Measurements from ENCODE around the gene PCDHB4.
"Not testable (repeated sequence)": the region's sequence is repeated elsewhere in the genome, so short reads cannot be mapped to it uniquely, and the experiment has no call there.

The PCDHB4 gene

DNA sequence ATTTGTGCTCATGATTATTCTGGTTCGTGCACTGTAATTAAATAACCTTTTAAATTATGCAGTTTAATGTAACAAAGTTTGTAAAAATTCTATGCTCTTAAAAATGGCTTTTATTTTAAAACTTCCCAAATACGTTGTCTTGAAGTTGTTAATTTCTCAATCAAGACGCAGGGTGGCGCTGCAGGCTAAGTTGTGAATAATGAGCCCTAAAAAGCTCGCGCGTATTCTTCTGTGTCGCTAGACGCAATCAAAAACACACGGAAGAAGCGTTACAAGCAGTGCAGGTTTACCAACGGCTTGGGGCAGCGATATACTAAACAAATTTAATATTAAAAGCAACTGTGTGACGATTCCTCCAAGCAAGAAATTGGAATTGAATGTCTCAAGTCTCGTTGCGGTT is at the start of gene PCDHB4:
Gene PCDHB4, plus strand, starts transcription at position 256 of the 400 bp plus-strand sequence. CDS start 181 bp downstream, outside the sequence.
- DNase-seq: no peak

DNA sequence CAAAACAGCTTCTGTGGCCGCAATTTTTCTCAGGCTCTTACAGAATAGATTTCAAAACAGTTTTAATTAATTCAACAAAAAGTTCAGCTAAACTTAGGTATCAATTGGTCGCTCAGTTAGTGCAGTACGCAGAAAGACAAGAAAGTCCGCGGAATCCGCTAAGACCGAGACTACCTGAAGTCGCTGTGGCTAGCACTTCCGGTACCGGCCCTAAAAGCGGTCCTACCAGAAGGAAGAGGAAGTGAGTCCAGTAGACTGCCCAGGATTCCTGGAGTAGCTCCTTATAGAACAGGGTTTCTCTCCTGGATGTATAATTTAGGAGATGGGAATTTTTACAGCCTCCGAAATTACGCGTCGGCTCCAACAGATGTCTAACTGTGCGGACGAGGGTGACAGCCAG is 43.8 kb upstream of the PCDHB4 start:
- DNase-seq: no peak

DNA sequence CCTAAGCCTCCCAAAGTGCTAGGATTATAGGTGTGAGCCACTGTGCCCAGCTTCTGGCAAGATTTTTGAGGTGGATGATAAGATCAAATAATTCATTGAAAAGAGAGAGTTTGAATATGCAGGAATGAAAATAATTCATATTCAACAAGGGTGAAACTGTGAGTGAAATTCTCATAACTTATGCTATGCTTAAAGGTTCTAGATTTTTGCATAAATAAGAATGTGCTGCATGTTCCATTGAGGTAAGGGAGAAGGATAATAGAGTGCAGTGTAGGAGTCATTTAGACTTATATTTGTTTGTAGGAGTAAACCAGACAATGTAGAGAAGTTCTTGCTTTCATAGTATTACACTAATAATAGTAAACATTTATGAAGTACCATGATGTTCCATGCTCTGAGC is 39.4 kb upstream of the PCDHB4 start:
- no peak for DNase-seq

DNA sequence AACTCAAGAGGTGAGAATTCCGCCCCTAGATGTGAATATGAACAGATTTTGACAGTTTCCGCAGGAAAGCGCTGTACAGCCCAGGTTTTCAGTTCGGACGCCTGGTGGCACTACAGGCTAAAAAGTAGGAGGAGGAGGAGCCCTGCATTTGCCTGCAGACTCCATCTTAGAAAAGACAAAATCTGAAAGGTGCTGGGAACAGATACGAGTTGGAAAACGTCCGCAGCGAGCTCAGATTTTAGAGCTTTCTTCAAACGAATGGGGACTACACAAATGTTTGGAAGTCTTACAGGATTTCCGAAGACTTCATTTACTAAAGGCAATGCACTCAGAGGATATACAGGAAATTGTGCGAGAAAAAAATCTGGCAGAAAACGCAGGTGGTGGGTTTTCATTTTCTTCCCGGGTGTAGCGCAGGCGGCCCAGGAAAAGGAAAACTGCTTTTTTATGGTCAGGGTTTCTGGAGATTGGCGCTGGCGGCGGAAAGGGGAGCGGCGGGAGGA is 37.1 kb upstream of the PCDHB4 start:
- DNase-seq: peak; percentile 19

DNA sequence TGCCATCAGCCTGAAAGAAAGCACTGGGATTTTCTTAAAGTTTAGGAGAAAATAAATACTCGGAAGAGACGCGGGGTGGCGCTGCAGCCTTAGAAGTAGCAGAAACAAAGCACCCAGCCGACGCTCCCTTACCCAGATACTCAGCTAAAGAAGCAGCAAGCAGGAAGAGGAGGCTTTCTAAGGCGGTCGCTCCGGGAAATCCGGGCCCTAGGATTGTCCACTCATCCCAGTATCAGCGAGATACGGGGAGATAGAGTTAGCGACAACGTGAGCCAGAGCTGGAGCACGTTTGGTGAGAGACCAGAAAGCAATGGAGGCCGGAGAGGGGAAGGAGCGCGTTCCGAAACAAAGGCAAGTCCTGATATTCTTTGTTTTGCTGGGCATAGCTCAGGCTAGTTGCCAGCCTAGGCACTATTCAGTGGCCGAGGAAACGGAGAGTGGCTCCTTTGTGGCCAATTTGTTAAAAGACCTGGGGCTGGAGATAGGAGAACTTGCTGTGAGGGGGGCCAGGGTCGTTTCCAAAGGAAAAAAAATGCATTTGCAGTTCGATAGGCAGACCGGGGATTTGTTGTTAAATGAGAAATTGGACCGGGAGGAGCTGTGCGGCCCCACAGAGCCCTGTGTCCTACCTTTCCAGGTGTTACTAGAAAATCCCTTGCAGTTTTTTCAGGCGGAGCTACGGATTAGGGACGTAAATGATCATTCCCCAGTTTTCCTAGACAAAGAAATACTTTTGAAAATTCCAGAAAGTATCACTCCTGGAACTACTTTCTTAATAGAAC is 26.9 kb upstream of the PCDHB4 start, which contains the start of gene PCDHB2:
Gene PCDHB2, plus strand, starts transcription at position 135 of the 782 bp plus-strand sequence. Its CDS starts 176 bp downstream, at position 311.
- DNase-seq: no peak

DNA sequence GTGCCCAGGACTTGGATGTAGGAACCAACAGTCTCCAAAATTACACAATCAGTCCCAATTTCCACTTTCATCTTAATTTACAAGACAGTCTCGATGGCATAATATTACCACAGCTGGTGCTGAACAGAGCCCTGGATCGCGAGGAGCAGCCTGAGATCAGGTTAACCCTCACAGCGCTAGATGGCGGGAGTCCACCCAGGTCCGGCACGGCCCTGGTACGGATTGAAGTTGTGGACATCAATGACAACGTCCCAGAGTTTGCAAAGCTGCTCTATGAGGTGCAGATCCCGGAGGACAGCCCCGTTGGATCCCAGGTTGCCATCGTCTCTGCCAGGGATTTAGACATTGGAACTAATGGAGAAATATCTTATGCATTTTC is 26.4 kb upstream of the PCDHB4 start:
- DNase-seq: no peak

DNA sequence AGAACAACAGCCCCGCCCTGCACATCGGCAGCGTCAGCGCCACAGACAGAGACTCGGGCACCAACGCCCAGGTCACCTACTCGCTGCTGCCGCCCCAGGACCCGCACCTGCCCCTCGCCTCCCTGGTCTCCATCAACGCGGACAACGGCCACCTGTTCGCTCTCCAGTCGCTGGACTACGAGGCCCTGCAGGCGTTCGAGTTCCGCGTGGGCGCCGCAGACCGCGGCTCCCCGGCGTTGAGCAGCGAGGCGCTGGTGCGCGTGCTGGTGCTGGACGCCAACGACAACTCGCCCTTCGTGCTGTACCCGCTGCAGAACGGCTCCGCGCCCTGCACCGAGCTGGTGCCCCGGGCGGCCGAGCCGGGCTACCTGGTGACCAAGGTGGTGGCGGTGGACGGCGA is 25.4 kb upstream of the PCDHB4 start:
- not testable (repeated sequence) for DNase-seq

DNA sequence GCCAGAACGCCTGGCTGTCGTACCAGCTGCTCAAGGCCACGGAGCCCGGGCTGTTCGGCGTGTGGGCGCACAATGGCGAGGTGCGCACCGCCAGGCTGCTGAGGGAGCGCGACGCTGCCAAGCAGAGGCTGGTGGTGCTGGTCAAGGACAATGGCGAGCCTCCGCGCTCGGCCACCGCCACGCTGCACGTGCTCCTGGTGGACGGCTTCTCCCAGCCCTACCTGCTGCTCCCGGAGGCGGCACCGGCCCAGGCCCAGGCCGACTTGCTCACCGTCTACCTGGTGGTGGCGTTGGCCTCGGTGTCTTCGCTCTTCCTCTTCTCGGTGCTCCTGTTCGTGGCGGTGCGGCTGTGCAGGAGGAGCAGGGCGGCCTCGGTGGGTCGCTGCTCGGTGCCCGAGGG is 25.0 kb upstream of the PCDHB4 start:
- not testable (repeated sequence) for DNase-seq

DNA sequence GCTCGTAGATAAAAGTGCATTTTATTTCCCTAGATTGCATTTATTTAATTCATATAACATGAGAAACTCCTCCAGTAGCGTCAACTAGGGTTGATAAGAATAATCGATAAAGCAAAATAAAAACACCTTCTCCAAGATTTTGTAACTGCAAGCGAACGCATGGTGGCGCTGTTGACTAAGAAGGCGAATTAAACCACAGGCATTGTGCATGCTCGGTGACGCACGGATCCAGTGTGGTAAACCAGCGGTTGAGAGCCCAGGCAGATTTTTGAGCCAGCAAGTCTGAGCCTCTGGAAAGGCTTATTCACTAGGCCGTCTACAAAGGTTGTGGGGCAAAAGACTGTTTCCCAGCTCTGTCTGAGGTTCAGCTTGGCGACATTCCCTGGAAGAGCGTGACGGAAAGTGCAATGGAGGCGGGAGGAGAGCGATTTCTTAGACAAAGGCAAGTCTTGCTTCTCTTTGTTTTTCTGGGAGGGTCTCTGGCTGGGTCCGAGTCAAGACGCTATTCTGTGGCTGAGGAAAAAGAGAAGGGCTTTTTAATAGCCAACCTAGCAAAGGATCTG is 21.3 kb upstream of the PCDHB4 start, which contains the start of gene PCDHB3:
Gene PCDHB3, plus strand, starts transcription at position 231 of the 563 bp plus-strand sequence. Its CDS starts 177 bp downstream, at position 408.
- no peak for DNase-seq

DNA sequence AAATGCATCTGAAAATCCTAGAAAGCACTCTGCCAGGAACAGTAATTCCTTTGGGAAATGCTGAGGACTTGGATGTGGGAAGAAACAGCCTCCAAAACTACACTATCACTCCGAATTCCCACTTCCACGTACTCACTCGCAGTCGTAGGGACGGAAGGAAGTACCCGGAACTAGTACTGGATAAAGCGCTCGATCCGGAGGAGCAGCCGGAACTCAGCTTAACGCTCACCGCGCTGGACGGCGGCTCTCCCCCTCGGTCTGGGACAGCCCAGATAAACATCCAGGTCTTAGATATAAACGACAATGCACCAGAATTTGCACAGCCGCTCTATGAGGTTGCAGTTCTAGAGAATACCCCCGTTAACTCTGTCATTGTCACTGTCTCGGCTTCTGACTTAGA is 20.6 kb upstream of the PCDHB4 start:
- DNase-seq: no peak

DNA sequence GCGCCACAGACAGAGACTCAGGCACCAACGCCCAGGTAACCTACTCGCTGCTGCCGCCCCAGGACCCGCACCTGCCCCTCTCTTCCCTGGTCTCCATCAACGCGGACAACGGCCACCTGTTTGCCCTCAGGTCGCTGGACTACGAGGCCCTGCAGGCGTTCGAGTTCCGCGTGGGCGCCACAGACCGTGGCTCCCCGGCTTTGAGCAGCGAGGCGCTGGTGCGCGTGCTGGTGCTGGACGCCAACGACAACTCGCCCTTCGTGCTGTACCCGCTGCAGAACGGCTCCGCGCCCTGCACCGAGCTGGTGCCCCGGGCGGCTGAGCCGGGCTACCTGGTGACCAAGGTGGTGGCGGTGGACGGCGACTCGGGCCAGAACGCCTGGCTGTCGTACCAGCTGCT is 19.5 kb upstream of the PCDHB4 start:
- not testable (repeated sequence) for DNase-seq

DNA sequence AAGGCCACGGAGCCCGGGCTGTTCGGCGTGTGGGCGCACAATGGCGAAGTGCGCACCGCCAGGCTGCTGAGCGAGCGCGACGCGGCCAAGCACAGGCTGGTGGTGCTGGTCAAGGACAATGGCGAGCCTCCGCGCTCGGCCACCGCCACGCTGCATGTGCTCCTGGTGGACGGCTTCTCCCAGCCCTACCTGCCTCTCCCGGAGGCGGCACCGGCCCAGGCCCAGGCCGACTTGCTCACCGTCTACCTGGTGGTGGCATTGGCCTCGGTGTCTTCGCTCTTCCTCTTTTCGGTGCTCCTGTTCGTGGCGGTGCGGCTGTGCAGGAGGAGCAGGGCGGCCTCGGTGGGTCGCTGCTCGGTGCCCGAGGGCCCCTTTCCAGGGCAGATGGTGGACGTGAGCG is 19.1 kb upstream of the PCDHB4 start:
- not testable (repeated sequence) for DNase-seq

DNA sequence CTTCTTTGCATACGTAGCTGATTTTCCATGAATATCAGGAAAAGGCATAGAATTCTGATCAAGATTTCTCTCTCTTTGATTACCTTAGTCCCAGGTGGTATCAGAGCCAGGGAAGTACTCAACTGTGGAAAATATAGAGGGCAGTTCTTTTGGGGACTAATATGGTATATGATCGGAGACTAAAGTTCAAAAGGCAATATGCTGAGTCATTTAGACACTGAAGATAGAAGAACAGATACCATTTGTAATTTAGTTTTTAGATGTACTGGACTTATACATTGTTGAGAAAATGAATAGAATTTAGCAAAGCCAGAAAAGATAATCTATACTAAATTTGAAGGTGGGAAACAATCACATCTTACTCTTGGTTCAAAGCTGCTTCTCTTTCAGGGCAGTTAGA is 16.3 kb upstream of the PCDHB4 start:
- DNase-seq: no peak

DNA sequence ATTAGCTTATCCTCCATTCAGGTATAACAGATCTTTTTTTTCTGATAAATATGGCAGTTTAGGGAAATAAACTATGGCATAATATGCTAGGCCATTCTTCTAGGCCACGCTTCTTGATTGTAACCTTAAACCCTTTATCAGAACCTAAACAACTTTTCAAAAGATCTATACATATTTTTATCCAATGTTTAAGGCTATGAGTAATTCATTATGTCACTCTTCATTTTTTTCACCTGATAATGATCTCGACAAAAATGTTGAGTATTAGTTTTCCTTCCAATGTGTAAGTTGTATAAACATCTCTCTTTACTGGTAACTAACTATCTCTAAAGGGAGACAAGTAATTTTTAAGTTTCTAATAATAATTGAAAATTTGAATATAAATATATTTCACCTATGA is 2.4 kb upstream of the PCDHB4 start:
- DNase-seq: no peak

DNA sequence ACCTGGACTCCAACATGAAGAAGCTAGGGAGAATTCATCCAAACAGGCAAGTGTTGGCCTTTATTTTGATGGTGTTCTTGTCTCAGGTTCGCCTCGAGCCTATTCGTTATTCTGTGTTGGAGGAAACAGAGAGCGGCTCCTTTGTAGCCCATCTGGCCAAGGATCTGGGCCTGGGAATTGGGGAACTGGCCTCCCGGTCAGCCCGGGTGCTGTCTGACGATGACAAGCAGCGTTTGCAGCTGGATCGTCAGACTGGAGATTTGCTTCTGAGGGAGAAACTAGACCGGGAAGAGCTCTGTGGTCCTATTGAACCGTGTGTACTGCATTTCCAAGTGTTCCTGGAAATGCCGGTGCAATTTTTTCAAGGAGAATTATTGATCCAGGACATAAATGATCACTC is 367 bp downstream of the PCDHB4 start:
- DNase-seq: no peak

DNA sequence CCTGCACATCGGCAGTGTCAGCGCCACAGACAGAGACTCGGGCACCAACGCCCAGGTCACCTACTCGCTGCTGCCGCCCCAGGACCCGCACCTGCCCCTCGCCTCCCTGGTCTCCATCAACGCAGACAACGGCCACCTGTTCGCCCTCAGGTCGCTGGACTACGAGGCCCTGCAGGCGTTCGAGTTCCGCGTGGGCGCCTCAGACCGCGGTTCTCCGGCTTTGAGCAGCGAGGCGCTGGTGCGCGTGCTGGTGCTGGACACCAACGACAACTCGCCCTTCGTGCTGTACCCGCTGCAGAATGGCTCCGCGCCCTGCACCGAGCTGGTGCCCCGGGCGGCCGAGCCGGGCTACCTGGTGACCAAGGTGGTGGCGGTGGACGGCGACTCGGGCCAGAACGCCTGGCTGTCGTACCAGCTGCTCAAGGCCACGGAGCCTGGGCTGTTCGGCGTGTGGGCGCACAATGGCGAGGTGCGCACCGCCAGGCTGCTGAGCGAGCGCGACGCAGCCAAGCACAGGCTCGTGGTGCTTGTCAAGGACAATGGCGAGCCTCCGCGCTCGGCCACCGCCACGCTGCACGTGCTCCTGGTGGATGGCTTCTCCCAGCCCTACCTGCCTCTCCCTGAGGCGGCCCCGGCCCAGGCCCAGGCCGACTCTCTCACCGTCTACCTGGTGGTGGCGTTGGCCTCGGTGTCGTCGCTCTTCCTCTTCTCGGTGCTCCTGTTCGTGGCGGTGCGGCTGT is 1.9 kb downstream of the PCDHB4 start:
- DNase-seq: not testable (repeated sequence)

DNA sequence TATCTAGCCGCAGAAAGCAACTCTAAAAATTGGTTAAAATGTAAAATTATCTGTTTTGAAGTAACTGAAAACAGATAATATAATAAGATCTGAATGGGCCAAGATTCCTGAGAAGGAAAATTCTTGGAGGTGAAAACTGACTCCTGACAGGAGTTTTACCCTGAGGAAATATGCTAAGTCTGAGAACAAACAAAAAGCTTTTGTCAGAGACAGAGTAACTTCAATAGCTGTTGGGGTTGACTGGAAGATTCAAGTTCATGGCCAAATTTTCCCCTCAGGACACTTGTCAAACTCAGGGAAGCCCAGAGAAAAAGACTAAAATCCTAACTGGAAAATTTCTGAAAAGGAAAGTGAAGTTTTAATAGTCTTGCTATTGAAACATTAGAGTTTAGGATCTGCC is 5.7 kb downstream of the PCDHB4 start:
- no peak for DNase-seq

DNA sequence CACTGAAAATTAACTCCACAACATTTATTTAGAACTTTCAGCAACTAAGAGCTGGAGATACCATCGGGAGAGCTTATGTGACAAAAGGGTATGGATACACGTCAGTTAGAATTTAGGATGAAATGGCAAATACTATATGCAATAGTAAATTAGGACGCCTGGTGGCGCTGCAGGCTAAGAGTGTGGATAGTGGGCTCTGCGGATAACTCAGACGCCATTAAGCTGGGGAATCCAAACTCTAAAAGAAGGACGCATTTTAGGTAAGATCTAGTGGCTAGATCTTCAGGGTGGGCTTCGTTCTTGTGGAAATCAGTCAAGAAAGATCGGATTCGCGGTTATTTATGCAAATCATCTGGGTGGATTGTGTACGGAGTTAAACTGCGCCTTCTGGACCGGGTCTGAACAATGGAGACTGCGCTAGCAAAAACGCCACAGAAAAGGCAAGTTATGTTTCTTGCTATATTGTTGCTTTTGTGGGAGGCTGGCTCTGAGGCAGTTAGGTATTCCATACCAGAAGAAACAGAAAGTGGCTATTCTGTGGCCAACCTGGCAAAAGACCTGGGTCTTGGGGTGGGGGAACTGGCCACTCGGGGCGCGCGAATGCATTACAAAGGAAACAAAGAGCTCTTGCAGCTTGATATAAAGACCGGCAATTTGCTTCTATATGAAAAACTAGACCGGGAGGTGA is 13.6 kb downstream of the PCDHB4 start, which contains the start of gene PCDHB5:
Gene PCDHB5, plus strand, starts transcription at position 177 of the 688 bp plus-strand sequence. Its CDS starts 229 bp downstream, at position 406.
- DNase-seq: no peak

DNA sequence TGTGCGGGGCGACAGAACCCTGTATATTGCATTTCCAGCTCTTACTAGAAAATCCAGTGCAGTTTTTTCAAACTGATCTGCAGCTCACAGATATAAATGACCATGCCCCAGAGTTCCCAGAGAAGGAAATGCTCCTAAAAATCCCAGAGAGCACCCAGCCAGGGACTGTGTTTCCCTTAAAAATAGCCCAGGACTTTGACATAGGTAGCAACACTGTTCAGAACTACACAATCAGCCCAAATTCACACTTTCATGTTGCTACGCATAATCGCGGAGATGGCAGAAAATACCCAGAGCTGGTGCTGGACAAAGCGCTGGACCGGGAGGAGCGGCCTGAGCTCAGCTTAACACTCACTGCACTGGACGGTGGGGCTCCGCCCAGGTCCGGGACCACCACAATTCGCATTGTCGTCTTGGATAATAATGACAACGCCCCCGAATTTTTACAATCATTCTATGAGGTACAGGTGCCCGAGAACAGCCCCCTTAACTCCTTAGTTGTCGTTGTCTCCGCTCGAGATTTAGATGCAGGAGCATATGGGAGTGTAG is 14.2 kb downstream of the PCDHB4 start:
- no peak for DNase-seq

DNA sequence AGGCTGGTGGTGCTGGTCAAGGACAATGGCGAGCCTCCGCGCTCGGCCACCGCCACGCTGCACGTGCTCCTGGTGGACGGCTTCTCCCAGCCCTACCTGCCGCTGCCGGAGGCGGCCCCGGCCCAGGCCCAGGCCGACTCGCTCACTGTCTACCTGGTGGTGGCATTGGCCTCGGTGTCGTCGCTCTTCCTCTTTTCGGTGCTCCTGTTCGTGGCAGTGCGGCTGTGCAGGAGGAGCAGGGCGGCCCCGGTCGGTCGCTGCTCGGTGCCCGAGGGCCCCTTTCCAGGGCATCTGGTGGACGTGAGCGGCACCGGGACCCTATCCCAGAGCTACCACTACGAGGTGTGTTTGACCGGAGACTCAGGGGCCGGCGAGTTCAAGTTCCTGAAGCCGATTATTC is 15.7 kb downstream of the PCDHB4 start:
- not testable (repeated sequence) for DNase-seq

DNA sequence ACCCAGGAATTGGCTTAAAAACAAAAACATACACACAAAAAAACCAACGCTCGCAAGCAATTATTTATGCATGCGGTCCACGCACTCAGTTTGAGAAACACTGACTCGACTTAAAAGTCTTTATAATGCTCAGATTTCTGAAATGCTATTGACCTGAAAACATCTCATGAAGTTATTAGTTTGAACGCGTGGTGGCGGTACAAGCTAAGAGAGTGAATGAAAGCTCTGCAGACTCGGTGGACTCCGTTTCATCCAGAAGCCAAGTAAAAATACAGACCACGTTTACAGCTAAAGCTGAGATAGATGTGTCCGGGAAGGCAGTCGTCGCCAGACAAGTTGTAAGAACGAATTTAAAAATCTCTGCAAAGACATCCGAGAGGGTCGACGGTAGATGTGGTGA is 28.2 kb downstream of the PCDHB4 start, which contains the start of gene PCDHB6:
Gene PCDHB6, plus strand, starts transcription at position 246 of the 400 bp plus-strand sequence. CDS start 201 bp downstream, outside the sequence.
- no peak for DNase-seq
